Measurements from ENCODE around the gene TLR10.
A peak's percentile ranks its signal among the peaks of the same experiment; 100 is the strongest.

TLR10 gene

GRCh38 chr4:38730830-38731646, 51.8 kb downstream of the TLR10 start:
- Histone ChIP-seq H3K4me3 (ENCODE audit: low read length) (peak overlapping the region; percentile 20; the same call in 1 of the 2 replicates), H3K4me1 (ENCODE audit: low read length) (peaks cover 9% of the 10 kb centered on the region), H3K79me2 (ENCODE audit: low read length) (no peaks in the 10 kb centered on the region), H3K4me2 (ENCODE audit: low read length) (peak overlapping the region; percentile 55), H3K27ac (ENCODE audit: low read length) (no peak overlapping the region), H3K9ac (ENCODE audit: low read length) (no peak overlapping the region), H3K36me3 (replicated peaks; ENCODE audit: low read depth, low read length) (peaks cover 6% of the 10 kb centered on the region), H3K9me3 (ENCODE audit: insufficient read depth, low read length) (no peaks in the 10 kb centered on the region), H3K27me3 (ENCODE audit: low read depth, low read length) (no peaks in the 10 kb centered on the region), H4K20me1 (ENCODE audit: insufficient read depth, low read length) (no peaks in the 10 kb centered on the region), H2AFZ (ENCODE audit: low read depth, low read length) (peak overlapping the region; percentile 56; the same call in 1 of the 2 replicates)
- TF ChIP-seq, protein P1, sequence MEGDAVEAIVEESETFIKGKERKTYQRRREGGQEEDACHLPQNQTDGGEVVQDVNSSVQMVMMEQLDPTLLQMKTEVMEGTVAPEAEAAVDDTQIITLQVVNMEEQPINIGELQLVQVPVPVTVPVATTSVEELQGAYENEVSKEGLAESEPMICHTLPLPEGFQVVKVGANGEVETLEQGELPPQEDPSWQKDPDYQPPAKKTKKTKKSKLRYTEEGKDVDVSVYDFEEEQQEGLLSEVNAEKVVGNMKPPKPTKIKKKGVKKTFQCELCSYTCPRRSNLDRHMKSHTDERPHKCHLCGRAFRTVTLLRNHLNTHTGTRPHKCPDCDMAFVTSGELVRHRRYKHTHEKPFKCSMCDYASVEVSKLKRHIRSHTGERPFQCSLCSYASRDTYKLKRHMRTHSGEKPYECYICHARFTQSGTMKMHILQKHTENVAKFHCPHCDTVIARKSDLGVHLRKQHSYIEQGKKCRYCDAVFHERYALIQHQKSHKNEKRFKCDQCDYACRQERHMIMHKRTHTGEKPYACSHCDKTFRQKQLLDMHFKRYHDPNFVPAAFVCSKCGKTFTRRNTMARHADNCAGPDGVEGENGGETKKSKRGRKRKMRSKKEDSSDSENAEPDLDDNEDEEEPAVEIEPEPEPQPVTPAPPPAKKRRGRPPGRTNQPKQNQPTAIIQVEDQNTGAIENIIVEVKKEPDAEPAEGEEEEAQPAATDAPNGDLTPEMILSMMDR (IDR thresholded peaks at IDR 0.05; ENCODE audit: low read depth, low read length): peak; percentile 98
- TF ChIP-seq EZH2phosphoT487 (IDR thresholded peaks at IDR 0.05; ENCODE audit: low read depth): no peak

- Histone ChIP-seq H3K4me3 (ENCODE audit: low read length) (no peak overlapping the region), H3K4me2 (ENCODE audit: low read length) (peak overlapping the region; percentile 55; the same call in 1 of the 2 replicates), H3K79me2 (ENCODE audit: low read length) (no peaks in the 10 kb centered on the region), H2AFZ (ENCODE audit: low read depth, low read length) (peak overlapping the region; percentile 56; the same call in 1 of the 2 replicates), H3K27me3 (ENCODE audit: low read depth, low read length) (no peaks in the 10 kb centered on the region), H4K20me1 (ENCODE audit: insufficient read depth, low read length) (no peaks in the 10 kb centered on the region), H3K36me3 (replicated peaks; ENCODE audit: low read depth, low read length) (peaks cover 6% of the 10 kb centered on the region), H3K9ac (ENCODE audit: low read length) (no peak overlapping the region), H3K9me3 (ENCODE audit: insufficient read depth, low read length) (no peaks in the 10 kb centered on the region), H3K4me1 (ENCODE audit: low read length) (peaks cover 9% of the 10 kb centered on the region), H3K27ac (ENCODE audit: low read length) (no peak overlapping the region)
- TF ChIP-seq, protein P1 (IDR thresholded peaks at IDR 0.05; ENCODE audit: low read depth, low read length): no peak
- TF ChIP-seq EZH2phosphoT487 (IDR thresholded peaks at IDR 0.05; ENCODE audit: low read depth): no peak
Observed at GRCh38 chr4:38730493-38730829, 52.3 kb downstream of the TLR10 start.

GRCh38 chr4:38728631-38729141, 54.1 kb downstream of the TLR10 start:
- peaks cover 2% of the 10 kb centered on the region for H3K36me3 ChIP-seq (replicated peaks; ENCODE audit: low read depth, low read length)
- no peaks in the 10 kb centered on the region for H4K20me1 ChIP-seq (ENCODE audit: insufficient read depth, low read length)
- H3K4me2 ChIP-seq (ENCODE audit: low read length): no peak overlapping the region
- H3K27ac ChIP-seq (ENCODE audit: low read length): no peak overlapping the region
- H3K79me2 ChIP-seq (ENCODE audit: low read length): no peaks in the 10 kb centered on the region
- no peak overlapping the region for H3K9ac ChIP-seq (ENCODE audit: low read length)
- no peak overlapping the region for H2AFZ ChIP-seq (ENCODE audit: low read depth, low read length)
- peaks cover 9% of the 10 kb centered on the region for H3K4me1 ChIP-seq (ENCODE audit: low read length)
- no peaks in the 10 kb centered on the region for H3K9me3 ChIP-seq (ENCODE audit: insufficient read depth, low read length)
- TF ChIP-seq EZH2phosphoT487 (IDR thresholded peaks at IDR 0.05; ENCODE audit: low read depth): no peak
- TF ChIP-seq, protein P1 (IDR thresholded peaks at IDR 0.05; ENCODE audit: low read depth, low read length): peak; percentile 14; the same call in 1 of the 2 replicates
- no peak overlapping the region for H3K4me3 ChIP-seq (ENCODE audit: low read length)
- no peaks in the 10 kb centered on the region for H3K27me3 ChIP-seq (ENCODE audit: low read depth, low read length)

DNA sequence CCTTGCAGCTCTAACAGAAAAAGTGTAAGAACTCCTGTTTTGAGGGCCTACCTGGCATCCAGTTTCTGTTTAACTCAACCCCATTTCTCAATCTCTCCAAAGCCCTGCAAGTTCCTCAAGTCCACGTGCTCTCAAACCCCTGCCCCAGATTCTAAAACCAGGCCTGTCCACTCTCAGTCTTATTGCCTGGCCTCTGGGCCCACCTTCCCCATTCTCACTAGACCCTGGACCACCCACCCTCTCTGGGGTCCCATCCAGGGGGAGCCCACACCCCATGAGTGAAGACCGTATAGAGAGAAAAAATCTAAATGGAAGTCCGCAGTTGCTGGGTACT, 58.3 kb downstream of the TLR10 start:
- H3K4me2 ChIP-seq (ENCODE audit: low read length): no peak overlapping the region
- no peaks in the 10 kb centered on the region for H4K20me1 ChIP-seq (ENCODE audit: insufficient read depth, low read length)
- TF ChIP-seq, protein P1 (IDR thresholded peaks at IDR 0.05; ENCODE audit: low read depth, low read length): no peak
- TF ChIP-seq EZH2phosphoT487 (IDR thresholded peaks at IDR 0.05; ENCODE audit: low read depth): no peak

More for the DNA sequence above, 58.3 kb downstream of the TLR10 start:
- H3K9ac ChIP-seq (ENCODE audit: low read length): no peak overlapping the region
- H3K27ac ChIP-seq (ENCODE audit: low read length): no peak overlapping the region
- no peak overlapping the region for H3K4me3 ChIP-seq (ENCODE audit: low read length)
- no peaks in the 10 kb centered on the region for H3K79me2 ChIP-seq (ENCODE audit: low read length)
- H3K4me1 ChIP-seq (ENCODE audit: low read length): peaks cover 7% of the 10 kb centered on the region
- no peak overlapping the region for H2AFZ ChIP-seq (ENCODE audit: low read depth, low read length)
- H3K9me3 ChIP-seq (ENCODE audit: insufficient read depth, low read length): no peaks in the 10 kb centered on the region
- H3K36me3 ChIP-seq (replicated peaks; ENCODE audit: low read depth, low read length): no peaks in the 10 kb centered on the region
- H3K27me3 ChIP-seq (ENCODE audit: low read depth, low read length): no peaks in the 10 kb centered on the region

Data from OCI-LY3 (cell line).